Measurements from ENCODE around the gene RNF220. TPM values are rescaled to one million over a fixed set of nuclear protein-coding genes. Genes with fewer than 3 reads are reported as not detected.

RNF220 gene
- total and polyA plus RNA-seq, 12 donors: 41.8 to 82.5 (median 58.0) TPM

DNA sequence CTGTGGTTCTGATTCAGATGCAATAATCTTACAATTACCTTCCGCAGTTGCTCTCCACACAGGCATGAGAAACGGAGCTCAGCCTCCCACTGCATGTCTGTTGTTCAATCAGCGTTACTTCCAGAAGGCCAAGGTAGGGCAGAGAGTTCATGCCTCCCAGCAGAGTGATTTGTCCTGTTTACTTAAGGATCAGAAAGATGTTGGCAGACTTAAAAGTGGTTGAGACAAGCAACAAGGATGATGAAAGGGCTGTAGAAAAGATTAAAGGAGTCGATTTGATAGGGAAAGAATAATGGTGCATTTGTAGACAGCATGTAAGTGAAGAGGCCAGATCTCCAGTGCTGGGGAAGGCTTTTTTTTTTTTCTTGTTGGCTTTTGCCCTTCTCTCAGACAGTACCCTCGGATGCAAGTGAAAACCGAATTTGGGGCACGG, 296.1 kb downstream of the RNF220 start:
- no peaks in the 10 kb centered on the region for H3K36me3 ChIP-seq
- H3K4me1 ChIP-seq: peaks cover 0 to 20% (median 0%) of the 10 kb centered on the region in 9 donors
- no peaks in the 10 kb centered on the region for H3K9me3 ChIP-seq
- ATAC-seq: no peak
- no peaks in the 10 kb centered on the region for H3K27me3 ChIP-seq
- no peak for DNase-seq
- no peak overlapping the region for H3K4me3 ChIP-seq
- TF ChIP-seq, protein P1, sequence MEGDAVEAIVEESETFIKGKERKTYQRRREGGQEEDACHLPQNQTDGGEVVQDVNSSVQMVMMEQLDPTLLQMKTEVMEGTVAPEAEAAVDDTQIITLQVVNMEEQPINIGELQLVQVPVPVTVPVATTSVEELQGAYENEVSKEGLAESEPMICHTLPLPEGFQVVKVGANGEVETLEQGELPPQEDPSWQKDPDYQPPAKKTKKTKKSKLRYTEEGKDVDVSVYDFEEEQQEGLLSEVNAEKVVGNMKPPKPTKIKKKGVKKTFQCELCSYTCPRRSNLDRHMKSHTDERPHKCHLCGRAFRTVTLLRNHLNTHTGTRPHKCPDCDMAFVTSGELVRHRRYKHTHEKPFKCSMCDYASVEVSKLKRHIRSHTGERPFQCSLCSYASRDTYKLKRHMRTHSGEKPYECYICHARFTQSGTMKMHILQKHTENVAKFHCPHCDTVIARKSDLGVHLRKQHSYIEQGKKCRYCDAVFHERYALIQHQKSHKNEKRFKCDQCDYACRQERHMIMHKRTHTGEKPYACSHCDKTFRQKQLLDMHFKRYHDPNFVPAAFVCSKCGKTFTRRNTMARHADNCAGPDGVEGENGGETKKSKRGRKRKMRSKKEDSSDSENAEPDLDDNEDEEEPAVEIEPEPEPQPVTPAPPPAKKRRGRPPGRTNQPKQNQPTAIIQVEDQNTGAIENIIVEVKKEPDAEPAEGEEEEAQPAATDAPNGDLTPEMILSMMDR (IDR thresholded peaks at IDR 0.05): no peak
- no peak overlapping the region for H3K27ac ChIP-seq
- WGBS, 2 donors: 78 to 86% methylated on average over 7 of the region's 7 CpGs
- intact Hi-C loops (cut with DNase I): no loop called here

Small RNA genes lying within 50 kb of the gene (microRNA-seq; reads per million reads assigned to microRNA genes)
- 0 to 0.51 reads per million in 2 donors for gene MIR5584

Other genes starting within 250 kb of the RNF220 start
- gene DMAP1, start 191.8 kb upstream of the RNF220 start, total RNA-seq: 10 to 100 TPM; 24.1 to 33.9 (median 27.6) TPM
- 10 to 100 TPM; 35.2 to 37.3 TPM for gene DMAP1, start 191.8 kb upstream of the RNF220 start, polyA plus RNA-seq
- 10 to 100 TPM; 44.3 to 53.6 (median 47.9) TPM for gene ERI3, start 50.0 kb upstream of the RNF220 start, total RNA-seq
- gene ERI3, start 50.0 kb upstream of the RNF220 start, polyA plus RNA-seq: 10 to 100 TPM; 28.1 to 68.4 TPM

Data from heart right ventricle (tissue), 16 donors.